Right renal cortex interstitium (tissue), 3 donors: ENCODE data around the gene DNAH6. TPM values are rescaled to one million over a fixed set of nuclear protein-coding genes. Genes with fewer than 3 reads are reported as not detected.
"Not testable (repeated sequence)": the region's sequence is repeated elsewhere in the genome, so short reads cannot be mapped to it uniquely, and the experiment has no call there.

ENCODE experiments used
- DNase-seq, 3 donors: peaks; one replicate each; pipeline ENCODE4 v3.0.0-alpha.2; 2013; ENCODE audit warnings: low read depth in 3 of 3, low spot score in 2 of 3
- polyA plus RNA-seq, 3 donors: library from polyadenylated mRNA; unstranded; fragments of 120-200 nt; gene quantifications; one replicate each; pipeline ENCODE4 v1.2.1, GENCODE V29; 2013; ENCODE audit not compliant: insufficient read length in 3 of 3

Gene DNAH6
- polyA plus RNA-seq, 3 donors, result 1.8 to 2.5 (median 1.9) TPM

GRCh38 chr2:84732897-84733778, 216.8 kb downstream of the DNAH6 start:
- no peak for DNase-seq

GRCh38 chr2:84735389-84735788, 219.1 kb downstream of the DNAH6 start:
- no peak for DNase-seq

GRCh38 chr2:84741182-84741822, 225.0 kb downstream of the DNAH6 start:
- DNase-seq, result no peak

GRCh38 chr2:84748341-84748740, 232.0 kb downstream of the DNAH6 start:
- no peak for DNase-seq

- no peak for DNase-seq
Measured at GRCh38 chr2:84749442-84749841, 233.1 kb downstream of the DNAH6 start.

GRCh38 chr2:84755096-84755495, 238.8 kb downstream of the DNAH6 start:
- DNase-seq, result no peak

GRCh38 chr2:84757648-84758047, 241.3 kb downstream of the DNAH6 start:
- no peak for DNase-seq

GRCh38 chr2:84766791-84767190, 250.5 kb downstream of the DNAH6 start:
- no peak for DNase-seq

GRCh38 chr2:84768840-84769239, 252.5 kb downstream of the DNAH6 start:
- no peak for DNase-seq

- DNase-seq, result no peak
Measured at GRCh38 chr2:84770280-84770679, 254.0 kb downstream of the DNAH6 start.

- no peak for DNase-seq
Measured at GRCh38 chr2:84771251-84771650, 255.0 kb downstream of the DNAH6 start.

- DNase-seq, result not testable (repeated sequence)
Measured at GRCh38 chr2:84773562-84773961, 257.3 kb downstream of the DNAH6 start.

GRCh38 chr2:84776011-84776410, 259.7 kb downstream of the DNAH6 start:
- DNase-seq, result no peak

- DNase-seq, result no peak
Measured at GRCh38 chr2:84778911-84779690, 262.8 kb downstream of the DNAH6 start.

GRCh38 chr2:84779781-84780180, 263.5 kb downstream of the DNAH6 start:
- no peak for DNase-seq

- no peak for DNase-seq
Measured at GRCh38 chr2:84781942-84782716, 265.8 kb downstream of the DNAH6 start.

GRCh38 chr2:84782717-84783442, 266.6 kb downstream of the DNAH6 start:
- DNase-seq, result no peak

GRCh38 chr2:84785950-84786349, 269.7 kb downstream of the DNAH6 start:
- DNase-seq, result no peak

GRCh38 chr2:84786601-84787000, 270.3 kb downstream of the DNAH6 start:
- DNase-seq, result no peak

GRCh38 chr2:84788027-84788426, 271.7 kb downstream of the DNAH6 start:
- DNase-seq, result no peak
